ENCODE results near the gene IL34.

IL34 gene

DNA sequence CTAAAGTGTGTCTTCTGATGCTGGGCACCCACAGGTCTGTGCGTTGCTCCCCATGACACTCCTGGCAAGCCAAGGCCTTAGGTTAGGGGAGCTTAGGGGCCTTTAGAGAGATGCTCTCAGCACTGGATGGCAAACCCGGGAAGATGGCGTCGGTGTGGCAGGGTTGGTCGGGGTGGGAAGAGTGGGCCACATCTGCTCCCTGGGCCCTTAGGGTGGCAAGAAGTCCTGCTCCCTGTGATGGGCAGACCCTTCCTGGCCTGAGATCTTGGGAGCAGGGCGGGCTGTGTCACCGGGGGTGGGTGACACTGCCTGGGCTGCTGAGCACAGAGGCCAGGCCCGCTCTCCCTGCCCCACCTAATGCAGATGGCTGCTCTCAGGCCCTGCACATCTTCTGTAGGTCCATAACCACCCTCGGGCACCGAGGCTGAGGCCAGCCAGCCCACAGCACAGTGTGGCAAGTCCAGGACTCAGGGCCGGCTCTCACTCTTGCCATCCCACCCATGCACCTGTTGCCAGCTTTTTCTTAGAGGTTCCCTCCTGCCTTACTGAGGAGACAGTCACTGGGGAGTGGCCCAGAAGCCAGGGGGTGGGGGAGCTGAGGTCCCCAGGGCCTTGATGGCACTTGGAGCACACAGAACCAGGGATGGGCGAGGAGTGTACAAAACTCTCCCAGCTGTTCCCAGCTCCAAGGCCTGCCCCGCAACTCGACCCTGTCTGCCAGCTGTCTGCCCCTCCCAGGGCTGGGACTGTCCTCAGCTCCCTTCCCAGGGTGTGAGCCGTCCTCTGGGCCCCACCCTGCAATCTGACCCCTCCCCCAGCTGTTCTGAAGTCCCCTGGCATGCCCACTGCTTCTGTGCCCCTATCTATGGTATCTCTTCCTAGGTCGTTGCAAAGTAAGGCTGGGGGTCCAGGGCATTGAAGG lies 43.9 kb downstream of the IL34 start:
- DNase-seq, result no peak

DNA sequence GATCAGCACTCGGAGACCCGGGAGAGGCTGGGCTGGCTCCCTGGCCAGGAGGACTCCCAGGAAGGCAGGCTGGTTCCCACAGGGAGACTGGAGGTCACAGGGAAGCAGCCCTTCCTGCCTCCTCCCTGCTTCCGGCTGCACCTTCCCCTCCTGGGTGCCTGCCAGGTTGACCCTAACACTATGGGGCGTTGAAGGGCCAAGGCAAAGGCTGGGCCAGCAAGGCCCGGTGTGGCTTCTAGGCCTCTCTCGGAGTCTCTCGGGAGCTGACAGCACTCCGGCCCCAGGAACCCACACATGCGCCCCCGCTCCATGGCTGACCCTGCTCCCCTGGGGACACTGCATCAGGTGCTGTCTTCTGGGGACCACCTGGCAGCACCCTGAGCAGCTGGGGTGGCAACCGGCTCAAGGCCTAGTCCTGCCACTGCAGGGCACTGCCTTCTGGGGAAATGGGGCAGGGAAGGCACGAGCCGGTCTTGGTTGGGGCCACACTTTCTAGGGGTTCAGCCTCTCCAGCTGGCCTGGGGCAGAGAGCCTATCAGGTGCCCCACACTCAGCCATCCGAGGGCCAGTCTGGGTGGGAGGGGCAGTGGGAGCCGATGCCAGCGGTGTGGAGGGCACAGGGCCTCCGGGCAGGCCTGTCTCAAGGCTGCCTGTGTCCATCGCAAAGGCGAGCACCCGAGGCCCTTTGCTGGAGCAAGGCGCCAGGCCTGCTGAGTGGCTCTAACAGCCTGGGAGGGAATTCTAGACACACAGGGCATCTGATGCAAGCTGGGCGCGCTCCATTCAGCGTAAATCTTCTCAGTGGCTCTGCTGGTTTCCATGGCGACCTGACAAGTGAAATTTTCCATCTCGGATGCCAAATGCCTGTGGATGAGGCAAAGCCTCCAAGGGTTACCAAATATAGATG lies 45.1 kb downstream of the IL34 start:
- no peak for DNase-seq

- no peak for DNase-seq
Measured at GRCh38 chr16:70692130-70692872, 45.9 kb downstream of the IL34 start.

GRCh38 chr16:70692873-70693671 lies 46.7 kb downstream of the IL34 start:
- DNase-seq, result no peak

DNA sequence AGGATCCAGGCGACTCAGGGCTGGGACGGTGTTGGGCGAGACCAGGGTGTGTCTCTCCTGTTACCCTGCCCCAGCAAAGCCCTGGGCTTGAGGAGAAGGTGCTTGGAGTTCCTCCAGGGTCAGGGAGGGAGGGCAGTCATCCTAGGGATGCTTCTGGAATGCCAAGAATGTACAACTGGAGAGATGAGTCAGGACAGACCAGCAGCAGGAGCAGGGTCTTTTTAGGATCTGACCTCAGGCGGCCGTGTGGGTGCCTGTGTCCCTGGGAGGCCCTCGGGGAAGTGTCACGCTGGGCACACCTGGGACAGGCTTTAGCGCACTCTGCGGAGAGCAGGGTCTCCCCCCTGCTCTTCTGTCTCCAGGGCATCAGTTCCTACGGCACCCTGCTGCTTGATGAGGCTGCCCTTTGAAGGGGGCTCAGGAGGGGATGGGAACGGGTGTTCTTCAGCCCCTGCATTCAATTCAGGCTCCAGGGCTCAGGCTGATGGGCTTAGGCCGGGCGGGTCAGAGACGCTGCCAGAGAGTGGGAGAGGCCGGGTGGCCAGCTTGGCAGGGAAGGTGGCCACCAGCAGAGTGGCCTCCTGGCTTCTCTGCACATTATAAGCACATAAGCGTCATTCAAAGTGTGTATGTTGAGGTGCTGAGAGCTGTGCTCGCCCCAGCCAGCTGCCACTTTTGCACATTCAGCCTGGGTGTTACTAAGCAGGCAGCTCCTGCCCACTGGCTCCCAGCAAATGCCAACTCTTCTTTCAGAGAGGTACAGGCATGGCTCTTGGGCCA lies 47.9 kb downstream of the IL34 start:
- DNase-seq, result no peak

DNA sequence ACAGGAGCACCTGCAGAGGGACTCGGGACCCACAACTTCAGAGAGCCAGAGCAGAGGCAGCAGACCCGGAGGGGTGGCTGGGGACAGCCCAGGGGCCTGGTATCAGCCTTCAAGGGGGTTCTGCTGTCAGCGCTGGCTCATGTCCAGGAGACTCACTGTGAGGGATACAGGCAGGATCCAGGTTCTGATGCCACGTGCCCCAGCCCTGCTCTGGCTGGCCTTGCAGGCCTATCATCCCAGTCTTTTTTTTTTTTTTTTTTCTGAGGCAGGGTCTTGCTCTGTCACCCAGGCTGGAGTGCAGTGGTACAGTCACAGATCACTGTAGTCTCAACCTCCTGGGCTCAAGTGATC lies 48.5 kb downstream of the IL34 start:
- DNase-seq, result no peak

DNA sequence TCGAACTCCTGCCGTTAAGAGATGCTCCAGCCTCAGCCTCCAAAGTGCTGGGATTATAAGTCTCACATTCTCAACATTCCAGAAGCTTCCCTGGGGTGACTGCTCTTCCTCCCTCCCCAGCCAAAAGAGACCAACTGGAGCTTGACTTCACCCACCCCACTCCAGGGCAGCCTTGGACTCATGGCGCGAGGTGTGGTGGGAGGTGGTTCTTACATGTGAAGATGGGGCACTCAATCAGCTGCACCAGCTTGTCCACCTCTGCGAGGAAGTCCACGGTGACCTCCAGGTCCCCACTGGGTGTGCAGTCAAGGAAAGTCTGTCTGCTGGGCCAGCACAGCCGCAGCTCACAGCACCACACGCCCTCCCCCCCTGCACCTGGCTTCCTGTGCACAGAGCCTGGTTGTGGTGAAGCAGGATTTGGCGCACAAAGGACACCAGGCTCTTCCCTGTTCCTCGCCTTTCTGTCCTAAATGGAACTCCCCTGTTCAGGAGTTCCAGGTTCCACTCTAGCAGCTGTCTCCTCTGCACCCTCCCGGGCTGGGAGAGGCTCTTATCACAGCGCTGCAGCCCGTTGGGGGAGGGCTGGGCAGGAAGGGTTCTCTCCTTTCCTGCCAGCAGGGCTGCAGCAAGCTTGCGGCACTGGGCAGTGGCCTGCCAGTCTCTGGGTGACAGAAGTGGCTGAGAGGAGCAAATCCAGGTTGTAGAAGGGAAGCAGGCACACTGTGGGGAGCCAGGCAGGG lies 49.1 kb downstream of the IL34 start:
- DNase-seq, result no peak

- DNase-seq, result no peak
Measured at GRCh38 chr16:70696355-70696754, 50.0 kb downstream of the IL34 start.

GRCh38 chr16:70696952-70697593 lies 50.7 kb downstream of the IL34 start:
- peak; percentile 47 for DNase-seq

GRCh38 chr16:70697594-70698170 lies 51.3 kb downstream of the IL34 start:
- no peak for DNase-seq

DNA sequence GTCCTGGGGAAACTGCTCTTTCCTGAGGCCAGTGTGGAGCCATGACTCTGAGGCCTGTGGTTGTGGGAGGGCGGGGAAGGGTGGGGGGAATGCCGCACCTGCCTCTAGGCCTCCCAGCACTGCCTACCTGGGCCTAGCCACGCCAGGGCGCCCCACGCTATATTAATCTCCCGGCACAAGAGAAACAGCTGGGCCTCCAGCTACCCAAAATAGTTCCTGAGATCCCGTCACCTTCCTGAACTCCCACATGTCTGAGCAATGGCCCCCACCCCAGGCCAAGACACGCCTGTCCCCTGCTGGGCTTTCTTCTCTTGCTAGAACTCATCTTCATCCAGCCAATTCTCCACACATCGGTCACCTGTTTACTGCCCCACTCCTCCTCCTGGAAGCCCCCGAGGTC lies 52.5 kb downstream of the IL34 start:
- no peak for DNase-seq

DNA sequence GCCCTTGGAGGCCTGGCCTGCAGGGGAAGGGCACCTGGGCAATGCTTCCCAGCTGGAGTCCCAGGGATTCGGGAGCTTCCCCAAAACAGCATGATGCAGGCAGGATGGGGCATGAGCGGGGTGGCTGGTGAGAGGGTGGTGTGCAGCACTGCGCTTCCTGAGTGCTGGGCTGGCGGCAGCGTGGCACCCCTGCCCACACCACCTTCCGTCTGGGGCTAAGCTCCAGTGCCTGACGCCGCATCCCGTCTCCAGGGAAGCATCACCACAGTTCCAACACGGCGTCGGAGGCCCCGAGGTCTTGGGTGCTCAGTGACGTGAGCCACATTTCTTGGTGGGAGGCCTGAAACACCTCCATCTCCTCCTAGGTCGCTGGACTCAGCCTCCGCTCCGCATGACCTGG lies 53.3 kb downstream of the IL34 start:
- DNase-seq, result no peak

- no peak for DNase-seq
Measured at GRCh38 chr16:70700101-70701020, 54.0 kb downstream of the IL34 start.

- no peak for DNase-seq
Measured at GRCh38 chr16:70701036-70701435, 54.7 kb downstream of the IL34 start.

DNA sequence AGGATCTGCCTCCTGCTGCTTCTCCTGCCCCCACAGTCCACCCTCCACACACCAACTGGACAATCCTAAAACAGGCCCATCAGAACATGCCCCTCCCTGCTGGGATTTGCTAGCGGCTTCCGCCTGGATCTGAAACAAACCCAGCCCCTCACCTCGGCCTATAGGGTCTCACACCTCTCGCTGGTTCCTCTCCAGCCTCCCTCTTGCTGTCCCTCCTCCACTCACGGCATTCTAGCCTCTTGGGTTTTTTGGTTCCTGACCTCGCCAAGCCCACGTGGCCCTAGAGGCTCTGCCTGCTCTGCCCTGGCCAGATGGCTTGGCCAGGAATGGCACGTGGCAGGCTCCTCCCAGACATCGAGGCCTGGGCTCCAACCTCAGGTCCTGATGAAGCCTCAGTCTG lies 55.2 kb downstream of the IL34 start:
- DNase-seq, result no peak

GRCh38 chr16:70701998-70702397 lies 55.6 kb downstream of the IL34 start:
- DNase-seq, result no peak

DNA sequence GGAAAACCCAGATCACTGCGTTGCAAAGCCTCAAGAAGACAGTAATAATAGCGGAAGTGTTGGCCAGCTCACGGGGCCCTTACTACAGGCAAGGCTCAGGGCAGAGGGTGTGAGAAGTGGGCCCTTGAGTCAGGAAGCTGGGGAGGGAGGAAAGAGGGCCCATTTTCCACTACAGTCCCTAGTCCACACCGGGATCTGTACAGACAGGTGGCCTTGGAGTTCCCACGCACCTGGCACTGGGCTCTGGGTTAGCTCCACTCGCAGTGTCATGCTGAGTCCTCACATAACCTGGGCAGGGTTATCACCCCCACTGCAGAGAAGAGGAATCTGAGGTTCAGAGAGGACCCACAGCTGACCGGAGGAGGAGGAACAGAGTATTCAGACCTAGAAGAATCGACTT lies 56.3 kb downstream of the IL34 start:
- no peak for DNase-seq

- DNase-seq, result no peak
Measured at GRCh38 chr16:70703041-70703834, 56.9 kb downstream of the IL34 start.

Data from stimulated activated CD8-positive, alpha-beta memory T cell treated with anti-CD3 and anti-CD28 coated beads, Interleukin-4, amount 100 ng/mL, for 48 hours (primary cell).